Mesendoderm (in vitro differentiated cells): ENCODE results near the gene ANGPT4.
A peak's percentile ranks its signal among the peaks of the same experiment; 100 is the strongest.

Experiments
- DNase-seq: peaks from one replicate; pipeline ENCODE4 v3.0.0; 2013
- H2AK5ac ChIP-seq: 2 replicates; pipeline ENCODE4 v1.6.1; 2013; ENCODE audit warnings: low read length, inconsistent platforms
- H2BK120ac ChIP-seq: 2 replicates; pipeline ENCODE4 v1.6.1; 2013; ENCODE audit warnings: low read depth, mild to moderate bottlenecking, low read length, moderate library complexity, mixed read lengths
- H2BK15ac ChIP-seq: replicated peaks from 2 replicates; pipeline ENCODE4 v1.6.1; 2013; ENCODE audit warnings: low read depth, mild to moderate bottlenecking, moderate library complexity
- H2BK5ac ChIP-seq: 2 replicates; pipeline ENCODE4 v1.6.1; 2013; ENCODE audit warnings: low read length, inconsistent platforms
- H3K18ac ChIP-seq: 2 replicates; pipeline ENCODE4 v1.6.1; 2013; ENCODE audit warnings: mild to moderate bottlenecking, low read length, mixed read lengths
- H3K23ac ChIP-seq: one replicate; pipeline ENCODE4 v1.6.1; 2013; ENCODE audit warnings: low read length
- H3K27ac ChIP-seq: 2 replicates; pipeline ENCODE4 v1.5.1; 2013; ENCODE audit warnings: low read depth, mild to moderate bottlenecking, inconsistent platforms, low read length, moderate library complexity
- H3K27me3 ChIP-seq: 2 replicates; pipeline ENCODE4 v1.6.1; 2013; ENCODE audit warnings: low read length, control low read depth, mild to moderate bottlenecking, inconsistent platforms; ENCODE audit not compliant: insufficient read depth, poor library complexity
- H3K36me3 ChIP-seq: 2 replicates; pipeline ENCODE4 v1.6.1; 2013; ENCODE audit warnings: low read length, inconsistent platforms; ENCODE audit not compliant: control insufficient read depth, insufficient read depth
- H3K4ac ChIP-seq: one replicate; pipeline ENCODE4 v1.6.1; 2013; ENCODE audit warnings: low read depth, mild to moderate bottlenecking, low read length, moderate library complexity
- H3K4me1 ChIP-seq: 2 replicates; pipeline ENCODE4 v1.6.1; 2013; ENCODE audit warnings: low read depth, low read length, inconsistent platforms; ENCODE audit not compliant: control insufficient read depth
- H3K4me2 ChIP-seq: 2 replicates; pipeline ENCODE4 v1.6.1; 2013; ENCODE audit warnings: low read length
- H3K4me3 ChIP-seq: 2 replicates; pipeline ENCODE4 v1.5.1; 2013; ENCODE audit warnings: mild to moderate bottlenecking, low read length
- H3K56ac ChIP-seq: one replicate; pipeline ENCODE4 v1.6.1; 2013; ENCODE audit warnings: low read length
- H3K79me1 ChIP-seq: 2 replicates; pipeline ENCODE4 v1.6.1; 2013; ENCODE audit warnings: low read length, inconsistent platforms
- H3K79me2 ChIP-seq: 2 replicates; pipeline ENCODE4 v1.6.1; 2013; ENCODE audit warnings: mild to moderate bottlenecking, low read length; ENCODE audit not compliant: control insufficient read depth, insufficient read depth
- H3K9ac ChIP-seq: 2 replicates; pipeline ENCODE4 v1.6.1; 2013; ENCODE audit warnings: low read length, inconsistent platforms
- H4K5ac ChIP-seq: one replicate; pipeline ENCODE4 v1.6.1; 2013; ENCODE audit warnings: low read length
- H4K8ac ChIP-seq: one replicate; pipeline ENCODE4 v1.6.1; 2013; ENCODE audit warnings: low read depth, mild to moderate bottlenecking, control low read depth, low read length, moderate library complexity
- WGBS: extraction: QIAGEN DNeasy Blood & Tissue Kit; methylation state at CpG from one replicate; pipeline ENCODE4 v1.1.7; 2013; ENCODE audit warnings: low lambda C conversion rate, missing lambda C conversion rate; ENCODE audit not compliant: insufficient coverage; ENCODE audit errors: extremely low coverage; 5-methylcytosine and 5-hydroxymethylcytosine counted together

The ANGPT4 gene

DNA sequence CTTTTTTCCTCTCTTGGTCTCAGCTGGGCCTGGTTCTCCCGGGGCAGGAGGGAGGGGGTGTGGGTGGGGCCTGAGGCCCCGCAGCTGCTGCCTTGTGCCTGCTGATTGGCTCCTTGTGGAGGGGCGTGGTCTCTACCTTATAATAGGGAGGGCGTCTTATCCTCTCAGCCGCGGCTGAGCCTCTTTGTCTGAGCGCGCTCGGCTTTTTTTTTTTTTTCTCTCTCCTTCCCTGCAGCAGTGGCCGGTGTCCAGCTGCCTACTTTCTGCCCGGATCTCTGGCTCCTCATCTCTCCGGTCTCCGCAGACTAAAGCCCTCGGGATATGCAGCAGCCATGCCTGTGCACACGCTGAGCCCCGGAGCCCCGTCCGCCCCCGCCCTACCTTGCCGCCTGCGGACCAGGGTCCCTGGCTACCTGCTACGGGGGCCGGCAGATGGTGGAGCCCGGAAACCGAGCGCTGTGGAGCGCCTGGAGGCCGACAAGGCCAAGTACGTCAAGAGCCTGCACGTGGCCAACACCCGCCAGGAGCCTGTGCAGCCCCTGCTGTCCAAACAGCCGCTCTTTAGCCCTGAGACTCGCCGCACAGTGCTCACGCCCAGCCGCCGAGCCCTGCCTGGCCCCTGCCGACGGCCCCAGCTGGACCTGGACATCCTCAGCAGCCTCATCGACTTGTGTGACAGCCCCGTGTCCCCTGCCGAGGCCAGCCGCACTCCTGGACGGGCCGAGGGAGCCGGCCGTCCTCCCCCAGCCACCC lies 71.5 kb downstream of the ANGPT4 start:
- H3K4me3 ChIP-seq = peak overlapping the region; percentile 49
- no peak overlapping the region for H2AK5ac ChIP-seq
- H3K18ac ChIP-seq = peak overlapping the region; percentile 53
- no peak overlapping the region for H2BK5ac ChIP-seq
- H3K36me3 ChIP-seq = no peaks in the 10 kb centered on the region
- peak overlapping the region; percentile 90 for H3K56ac ChIP-seq
- H3K4me2 ChIP-seq = peak overlapping the region; percentile 80
- H2BK15ac ChIP-seq = no peak overlapping the region
- no CpG with 5 or more reads among the region's 47 CpGs for WGBS
- no peak overlapping the region for H4K8ac ChIP-seq
- DNase-seq = peak; percentile 97
- H3K9ac ChIP-seq = peak overlapping the region; percentile 65
- no peaks in the 10 kb centered on the region for H3K27me3 ChIP-seq
- H2BK120ac ChIP-seq = no peak overlapping the region
- H3K27ac ChIP-seq = no peak overlapping the region
- peak overlapping the region; percentile 49 for H3K4ac ChIP-seq
- H3K23ac ChIP-seq = peak overlapping the region; percentile 39
- no peaks in the 10 kb centered on the region for H3K79me1 ChIP-seq
- H3K79me2 ChIP-seq = no peaks in the 10 kb centered on the region
- H3K4me1 ChIP-seq = peaks cover 6% of the 10 kb centered on the region
- H4K5ac ChIP-seq = no peak overlapping the region

DNA sequence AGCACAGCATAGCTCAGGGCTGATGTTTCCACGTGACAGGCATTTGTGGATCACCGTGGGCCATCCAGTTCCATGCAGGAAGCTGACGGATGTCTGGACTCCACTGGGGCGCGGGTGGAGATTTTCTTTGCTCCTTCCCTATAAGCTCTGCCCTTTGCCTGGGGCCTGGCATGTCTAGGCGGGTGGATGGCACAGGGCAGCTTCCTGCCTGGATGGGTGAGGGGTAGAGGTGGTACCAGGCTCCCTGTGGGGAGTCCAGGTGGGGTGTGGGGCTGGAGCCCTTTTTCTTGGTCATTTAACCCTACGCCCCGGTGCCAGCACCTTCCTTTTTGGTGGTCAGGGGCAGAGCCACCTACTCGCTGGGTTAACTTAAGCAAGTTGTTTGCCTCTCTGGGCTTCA lies 72.2 kb downstream of the ANGPT4 start:
- Histone ChIP-seq H4K5ac (no peak overlapping the region), H3K79me2 (no peaks in the 10 kb centered on the region), H2BK120ac (no peak overlapping the region), H3K18ac (no peak overlapping the region), H4K8ac (no peak overlapping the region), H3K4me3 (no peak overlapping the region), H2BK5ac (no peak overlapping the region), H3K4me1 (peaks cover 6% of the 10 kb centered on the region), H3K56ac (peak overlapping the region; percentile 58), H3K36me3 (no peaks in the 10 kb centered on the region), H3K4me2 (no peak overlapping the region), H3K4ac (no peak overlapping the region), H3K9ac (peak overlapping the region; percentile 43), H3K27ac (no peak overlapping the region), H2BK15ac (no peak overlapping the region), H3K79me1 (no peaks in the 10 kb centered on the region), H2AK5ac (peak overlapping the region; percentile 50), H3K23ac (no peak overlapping the region), H3K27me3 (no peaks in the 10 kb centered on the region)
- WGBS = no CpG with 5 or more reads among the region's 9 CpGs
- no peak for DNase-seq

DNA sequence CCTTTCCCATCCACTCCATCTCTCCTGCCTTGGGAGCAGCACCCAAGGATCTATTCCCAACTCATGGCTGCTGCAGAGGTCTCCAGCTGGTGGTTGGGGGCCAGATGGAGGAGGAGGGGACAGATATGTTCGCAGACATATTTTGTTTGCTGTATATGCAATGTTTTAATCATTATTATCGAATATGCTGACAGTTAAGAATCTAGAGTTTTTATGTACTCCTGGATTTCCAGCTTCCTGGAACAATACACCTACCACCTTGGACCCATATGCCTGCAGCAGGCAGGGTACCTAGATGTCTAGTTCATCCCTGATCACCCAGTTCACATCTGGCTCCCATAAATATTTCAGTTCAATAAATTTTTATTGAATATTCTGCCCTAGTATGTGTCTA lies 73.6 kb downstream of the ANGPT4 start:
- peaks cover 6% of the 10 kb centered on the region for H3K4me1 ChIP-seq
- peak overlapping the region; percentile 90 for H3K4me2 ChIP-seq
- H3K23ac ChIP-seq = no peak overlapping the region
- no peaks in the 10 kb centered on the region for H3K79me2 ChIP-seq
- no peak overlapping the region for H3K18ac ChIP-seq
- H2BK5ac ChIP-seq = no peak overlapping the region
- H4K5ac ChIP-seq = no peak overlapping the region
- H3K56ac ChIP-seq = peak overlapping the region; percentile 86
- H3K4me3 ChIP-seq = no peak overlapping the region
- H2BK15ac ChIP-seq = no peak overlapping the region
- no peak overlapping the region for H2BK120ac ChIP-seq
- H3K27me3 ChIP-seq = no peaks in the 10 kb centered on the region
- H3K36me3 ChIP-seq = no peaks in the 10 kb centered on the region
- no peak overlapping the region for H4K8ac ChIP-seq
- no peak overlapping the region for H3K27ac ChIP-seq
- H2AK5ac ChIP-seq = no peak overlapping the region
- WGBS = no CpG with 5 or more reads among the region's 2 CpGs
- no peak overlapping the region for H3K4ac ChIP-seq
- H3K9ac ChIP-seq = peak overlapping the region; percentile 16
- no peak for DNase-seq
- no peaks in the 10 kb centered on the region for H3K79me1 ChIP-seq

DNA sequence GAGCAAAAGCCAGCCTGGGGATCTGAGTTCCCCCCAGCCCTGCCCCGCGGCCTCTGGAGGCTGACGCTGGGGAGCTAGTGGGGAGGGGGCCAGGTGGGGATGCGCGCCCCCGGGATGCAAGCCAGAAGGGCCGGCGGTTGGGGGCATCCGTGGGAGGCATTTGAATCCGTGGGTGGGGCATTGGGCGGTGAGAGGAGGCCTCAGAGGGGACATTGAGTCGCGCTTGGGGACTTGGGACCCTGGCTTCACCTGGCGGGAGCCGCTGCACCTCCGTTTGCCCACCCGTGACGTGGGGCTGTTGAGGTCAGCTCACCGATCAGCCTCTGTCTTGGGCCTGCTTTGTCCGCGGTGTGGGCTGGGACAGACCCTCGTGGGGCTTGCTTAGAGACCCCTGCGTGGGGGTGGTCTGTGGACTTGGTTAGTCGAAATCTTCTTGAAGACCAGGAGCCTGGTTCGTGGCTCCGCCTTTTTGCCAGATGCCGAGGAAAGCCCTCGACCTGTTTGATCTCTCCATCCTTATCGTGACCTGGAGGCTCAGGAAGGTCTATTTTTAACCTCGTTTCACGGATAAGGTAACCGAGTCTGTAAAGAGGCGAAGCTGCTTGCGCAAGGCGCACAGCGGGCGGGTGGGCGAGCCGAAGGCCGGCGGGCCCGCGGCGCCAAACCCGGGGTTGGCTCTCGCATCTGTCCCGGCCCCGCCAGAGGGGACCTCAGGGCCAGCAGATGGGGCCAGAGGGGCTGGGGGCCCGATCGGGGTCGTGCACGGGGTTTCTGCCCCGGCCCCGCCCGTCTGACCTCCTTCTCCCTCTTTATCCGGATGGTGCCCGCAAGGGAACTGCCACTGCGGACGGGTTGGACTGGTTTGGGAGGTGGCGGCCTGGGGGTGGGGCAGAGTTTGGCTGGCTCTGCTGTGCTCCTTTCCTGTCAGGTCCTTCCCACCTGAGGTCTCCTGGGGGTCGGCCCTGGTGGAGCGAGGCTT lies 74.3 kb downstream of the ANGPT4 start:
- H3K4me3 ChIP-seq = peak overlapping the region; percentile 29
- H3K4me2 ChIP-seq = peak overlapping the region; percentile 90

DNA sequence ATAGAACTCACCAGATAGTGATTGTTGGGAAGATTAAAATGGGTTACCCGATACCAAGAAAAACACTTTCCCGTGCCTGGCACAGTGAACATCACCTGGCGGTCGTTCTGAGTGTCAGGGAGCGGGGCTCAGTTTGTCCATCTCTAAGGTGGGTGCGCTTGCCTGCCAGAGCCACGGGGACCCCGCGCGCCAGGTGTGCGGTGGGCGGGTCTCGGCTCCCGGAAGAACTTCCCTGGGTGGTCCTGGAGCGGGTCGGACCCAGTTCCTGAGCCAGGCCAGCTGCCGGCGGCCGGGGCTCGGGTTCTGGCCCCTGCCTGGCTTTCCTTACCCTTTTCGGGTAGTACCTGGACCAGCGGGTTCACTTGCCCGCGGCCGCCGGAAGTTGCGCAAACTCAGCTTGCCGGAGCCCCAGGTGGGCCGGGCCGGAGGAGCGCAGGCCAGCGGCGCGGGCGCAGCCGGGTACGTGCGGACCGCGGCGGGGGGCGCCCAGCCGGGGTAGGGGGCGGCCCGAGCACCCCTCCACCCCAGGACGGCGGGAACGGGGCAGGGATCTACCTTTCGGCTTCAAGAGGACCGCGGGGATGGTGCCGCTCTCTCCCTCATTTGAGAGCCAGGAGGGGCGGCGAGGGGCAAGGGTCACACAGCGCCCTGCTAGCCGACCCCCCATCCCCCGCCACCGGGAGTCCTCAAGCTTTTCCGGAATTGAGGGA lies 75.1 kb downstream of the ANGPT4 start:
- peak; percentile 41 for DNase-seq
- Histone ChIP-seq H2BK5ac (no peak overlapping the region), H3K4me3 (peak overlapping the region; percentile 29), H2BK15ac (no peak overlapping the region), H3K79me1 (no peaks in the 10 kb centered on the region), H4K8ac (no peak overlapping the region), H3K27ac (no peak overlapping the region), H3K79me2 (no peaks in the 10 kb centered on the region), H3K23ac (no peak overlapping the region), H2BK120ac (no peak overlapping the region), H3K27me3 (no peaks in the 10 kb centered on the region), H3K56ac (peak overlapping the region; percentile 86), H3K9ac (peak overlapping the region; percentile 72), H3K4me1 (peaks cover 4% of the 10 kb centered on the region), H4K5ac (no peak overlapping the region), H3K36me3 (no peaks in the 10 kb centered on the region), H3K4me2 (peak overlapping the region; percentile 90), H3K4ac (peak overlapping the region; percentile 44), H3K18ac (peak overlapping the region; percentile 62), H2AK5ac (no peak overlapping the region)
- no CpG with 5 or more reads among the region's 59 CpGs for WGBS

More for the DNA sequence above, 74.3 kb downstream of the ANGPT4 start:
- peak; percentile 85 for DNase-seq
- H3K36me3 ChIP-seq = no peaks in the 10 kb centered on the region
- H3K4me1 ChIP-seq = peaks cover 4% of the 10 kb centered on the region
- peak overlapping the region; percentile 44 for H3K4ac ChIP-seq
- no peak overlapping the region for H2BK15ac ChIP-seq
- no peak overlapping the region for H2AK5ac ChIP-seq
- H3K27me3 ChIP-seq = no peaks in the 10 kb centered on the region
- H4K8ac ChIP-seq = no peak overlapping the region
- WGBS = no CpG with 5 or more reads among the region's 62 CpGs
- H2BK5ac ChIP-seq = no peak overlapping the region
- no peaks in the 10 kb centered on the region for H3K79me1 ChIP-seq
- H3K18ac ChIP-seq = peak overlapping the region; percentile 62
- no peak overlapping the region for H3K23ac ChIP-seq
- H2BK120ac ChIP-seq = no peak overlapping the region
- peak overlapping the region; percentile 72 for H3K9ac ChIP-seq
- no peak overlapping the region for H4K5ac ChIP-seq
- no peaks in the 10 kb centered on the region for H3K79me2 ChIP-seq
- peak overlapping the region; percentile 86 for H3K56ac ChIP-seq
- no peak overlapping the region for H3K27ac ChIP-seq
